HG03575 (cell line): ENCODE measurements around the gene TAS2R8.

Experiments
- ATAC-seq: cut with Tn5 transposase; IDR thresholded peaks from one replicate; pipeline ENCODE4 v1.9.1; 2021; ENCODE audit not compliant: unreplicated experiment, insufficient number of reproducible peaks, low FRiP score; ENCODE audit errors: extremely low read depth

TAS2R8 gene

DNA sequence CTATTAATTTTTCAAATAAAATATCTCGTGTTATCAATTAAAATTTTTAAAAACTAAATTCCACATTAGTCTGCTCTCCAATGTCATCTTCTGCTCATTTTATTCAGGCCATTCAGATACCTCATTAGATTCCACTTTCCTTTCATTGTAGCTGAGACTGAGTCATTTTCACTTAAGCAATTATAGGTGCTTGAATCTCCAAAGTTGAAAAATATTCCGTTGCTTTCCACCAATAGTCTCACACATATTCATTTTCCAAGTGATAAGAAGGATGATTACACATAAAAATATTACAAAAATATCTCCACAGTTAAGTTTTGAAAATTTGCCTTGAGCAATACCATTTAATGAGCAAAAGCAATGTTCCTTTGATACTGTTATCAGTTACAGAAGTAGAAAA, 47.4 kb downstream of the TAS2R8 start:
- ATAC-seq = no peak

DNA sequence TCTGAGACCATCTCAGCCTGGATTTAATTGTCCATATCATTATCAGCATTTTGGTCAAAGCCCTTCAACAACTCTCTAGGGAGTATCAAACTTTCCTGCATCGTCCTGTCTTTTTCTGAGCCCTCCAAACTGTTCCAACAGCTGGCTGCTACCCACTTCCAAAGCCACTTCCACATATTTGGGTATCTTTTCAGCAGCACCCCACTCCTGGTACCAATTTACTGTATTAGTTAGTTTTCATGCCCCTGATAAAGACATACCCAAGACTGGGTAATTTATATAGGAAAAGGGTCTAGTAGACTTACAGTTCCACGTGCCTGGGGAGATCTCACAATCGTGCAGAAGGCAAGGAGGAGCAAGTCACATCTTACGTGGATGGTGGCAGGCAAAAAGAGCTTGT, 50.9 kb downstream of the TAS2R8 start:
- ATAC-seq = no peak
